RKO (cell line): ENCODE results near the gene DRG1.
"Not testable (repeated sequence)": the region's sequence is repeated elsewhere in the genome, so short reads cannot be mapped to it uniquely, and the experiment has no call there.

Experiments used
- DNase-seq: peaks from one replicate; pipeline ENCODE4 v3.0.0-alpha.2; 2016; ENCODE audit warnings: low spot score

The DRG1 gene, protein sequence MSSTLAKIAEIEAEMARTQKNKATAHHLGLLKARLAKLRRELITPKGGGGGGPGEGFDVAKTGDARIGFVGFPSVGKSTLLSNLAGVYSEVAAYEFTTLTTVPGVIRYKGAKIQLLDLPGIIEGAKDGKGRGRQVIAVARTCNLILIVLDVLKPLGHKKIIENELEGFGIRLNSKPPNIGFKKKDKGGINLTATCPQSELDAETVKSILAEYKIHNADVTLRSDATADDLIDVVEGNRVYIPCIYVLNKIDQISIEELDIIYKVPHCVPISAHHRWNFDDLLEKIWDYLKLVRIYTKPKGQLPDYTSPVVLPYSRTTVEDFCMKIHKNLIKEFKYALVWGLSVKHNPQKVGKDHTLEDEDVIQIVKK

DNA sequence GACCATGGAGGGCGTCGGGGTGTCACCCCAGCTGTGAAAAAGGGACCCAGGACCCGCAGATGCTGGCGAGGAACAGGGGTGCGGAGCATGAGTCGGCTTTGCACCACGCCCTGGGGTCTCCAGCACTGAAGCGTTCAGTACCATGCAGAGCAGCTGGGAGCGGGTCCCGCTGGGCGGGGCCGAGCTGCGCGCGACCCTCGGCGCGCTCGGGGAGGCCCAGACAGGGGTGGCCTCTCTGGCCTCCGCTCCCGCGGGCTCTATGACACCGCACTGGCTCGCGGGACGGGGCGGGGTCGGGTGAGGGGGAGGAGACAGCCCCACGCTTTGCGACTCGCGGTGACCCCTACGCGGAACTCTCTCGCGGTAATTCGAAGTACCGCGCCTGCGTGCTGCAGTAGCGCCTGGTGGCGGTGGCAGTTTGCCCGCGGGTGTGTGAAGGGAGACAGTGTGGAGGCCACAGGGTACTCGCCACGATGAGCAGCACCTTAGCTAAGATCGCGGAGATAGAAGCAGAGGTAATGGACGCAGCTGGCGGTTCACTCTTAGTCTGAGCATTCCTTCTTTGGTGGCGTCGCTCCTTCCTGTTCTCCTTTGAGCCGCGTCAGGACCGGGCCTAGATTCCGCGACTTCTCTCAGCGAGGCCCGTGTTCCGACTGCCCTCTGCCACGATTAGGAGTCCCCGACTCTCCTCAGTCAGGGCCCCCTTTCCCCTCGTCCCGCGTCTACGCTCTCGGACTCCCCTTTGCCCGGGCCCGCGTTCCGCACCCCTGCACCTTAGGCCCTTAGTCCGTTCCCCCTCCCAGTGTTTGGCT is at the start of gene DRG1:
Gene DRG1, plus strand, starts transcription at position 394 of the 812 bp plus-strand sequence. Its CDS starts 80 bp downstream, at position 474.
- DNase-seq = peak; percentile 96

DNA sequence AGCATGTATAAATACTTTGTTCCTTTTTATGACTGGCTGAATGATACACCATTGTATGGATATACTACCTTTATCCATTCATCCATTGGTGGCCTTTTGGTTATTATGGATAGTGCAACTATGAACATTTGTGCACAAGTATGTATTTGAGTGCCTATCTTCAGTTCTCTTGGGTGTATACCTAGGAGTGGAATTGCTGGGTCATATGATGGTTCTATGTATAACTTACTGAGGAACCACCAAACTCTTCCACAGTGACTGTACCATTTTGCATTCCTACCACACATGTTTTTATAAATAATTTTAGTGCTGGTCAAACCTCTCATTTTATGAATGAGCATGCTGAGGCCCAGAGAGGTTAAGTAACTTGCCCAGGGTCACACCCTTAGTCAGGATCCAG is 49.4 kb upstream of the DRG1 start:
- DNase-seq = no peak

DNA sequence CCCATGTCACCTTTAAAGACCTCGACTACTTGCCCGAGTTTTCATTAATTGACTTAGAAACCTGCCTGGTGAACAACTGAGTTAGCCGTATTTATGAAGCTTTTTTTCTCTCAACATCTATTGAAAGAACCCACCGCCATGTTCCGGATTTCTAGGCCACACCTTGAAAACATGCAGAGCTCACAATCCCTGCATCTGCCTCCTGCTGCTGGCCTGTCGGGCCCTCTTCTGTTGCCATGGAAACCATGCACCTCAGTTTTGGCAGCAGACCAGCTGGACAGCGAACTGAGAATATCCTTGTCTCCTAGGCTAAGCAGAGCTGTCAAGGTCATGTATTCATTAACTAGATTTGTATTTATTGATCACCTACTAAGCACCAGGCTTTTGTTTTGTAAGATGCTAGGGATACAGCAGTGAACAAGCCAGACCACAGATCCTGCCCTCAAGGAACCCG is 49.0 kb upstream of the DRG1 start:
- DNase-seq = peak; percentile 21

DNA sequence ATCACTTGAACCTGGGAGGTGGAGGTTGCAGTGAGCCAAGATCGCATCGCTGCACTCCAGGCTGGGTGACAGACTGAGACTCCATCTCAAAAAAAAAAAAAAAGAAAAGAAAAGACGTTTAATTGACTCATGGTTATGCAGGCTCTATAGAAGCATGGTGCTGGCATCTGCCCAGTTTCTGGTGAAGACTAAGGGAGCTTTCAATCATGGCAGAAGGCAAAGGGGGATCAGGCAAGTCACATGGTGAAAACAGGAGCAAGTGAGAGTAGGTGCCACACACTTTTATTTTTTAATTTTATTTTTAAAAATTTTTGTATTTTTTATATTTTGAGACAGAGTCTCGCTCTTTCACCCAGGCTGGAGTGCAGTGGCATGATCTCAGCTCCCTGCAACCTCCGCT is 44.9 kb upstream of the DRG1 start:
- DNase-seq = peak; percentile 36

DNA sequence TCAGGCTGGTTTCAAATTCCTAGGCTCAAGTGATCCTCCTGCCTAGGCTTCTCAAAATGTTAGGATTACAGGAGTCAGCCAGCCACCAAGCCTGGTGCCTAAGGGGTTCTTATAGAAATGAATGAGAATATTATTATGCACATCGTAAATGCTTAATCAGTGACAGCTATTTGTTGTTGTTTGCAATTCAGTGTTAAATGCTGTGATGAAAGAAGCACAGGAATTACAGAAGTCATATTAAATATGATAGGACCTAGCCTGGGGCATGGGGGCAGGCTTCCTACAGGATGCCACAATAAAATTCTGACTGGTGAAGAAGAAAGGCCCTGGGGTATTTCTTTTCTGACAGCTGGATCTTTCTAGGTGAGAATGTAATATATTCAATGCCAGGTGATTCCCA is 39.4 kb upstream of the DRG1 start:
- DNase-seq = no peak

DNA sequence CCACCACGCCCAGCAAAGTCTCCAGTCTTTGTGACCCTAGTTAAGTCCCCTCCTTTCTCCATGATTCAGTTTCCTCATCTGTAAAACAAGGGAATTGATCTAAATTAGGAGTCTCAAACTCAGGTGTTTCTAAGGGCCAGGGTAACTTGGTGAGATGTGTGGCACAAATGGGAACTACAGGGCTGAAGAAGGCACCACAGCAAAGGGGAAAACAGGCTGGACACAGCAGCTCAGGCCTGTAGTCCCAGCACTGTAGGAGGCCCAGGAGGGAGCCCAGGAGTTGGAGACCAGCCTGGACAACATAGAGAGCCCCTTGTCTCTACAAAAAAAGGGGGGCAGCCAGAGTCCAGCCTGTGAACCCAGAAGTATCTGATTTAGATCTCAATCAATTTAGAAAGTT is 37.7 kb upstream of the DRG1 start:
- no peak for DNase-seq

DNA sequence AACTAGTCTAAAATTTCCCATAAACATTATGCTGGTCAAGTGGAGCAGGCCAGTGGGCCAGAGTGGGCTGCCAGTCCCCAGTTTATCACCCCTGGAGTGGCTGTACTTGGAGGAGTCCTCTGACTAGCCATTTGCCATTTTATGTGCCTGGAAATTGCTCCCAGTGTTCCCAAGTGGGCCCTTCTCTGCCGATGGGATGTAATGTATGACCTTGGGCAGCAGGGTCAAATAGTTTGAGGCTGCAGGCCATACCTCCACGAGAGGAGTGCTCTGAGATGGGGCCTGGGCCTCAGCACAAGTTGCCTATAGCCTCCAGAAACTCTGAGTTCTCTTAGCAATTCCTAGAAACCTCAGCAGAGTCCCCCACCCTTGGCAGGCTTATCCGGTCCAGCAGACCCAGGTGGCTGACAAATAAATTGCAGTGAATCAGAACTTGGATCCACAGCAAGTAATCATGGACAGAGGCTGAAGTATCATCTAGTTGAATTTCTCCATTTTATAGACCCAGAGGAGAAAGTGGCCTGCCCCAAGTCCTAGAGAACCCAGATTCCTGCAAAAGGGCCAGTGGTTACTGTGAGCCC is 35.4 kb upstream of the DRG1 start:
- DNase-seq = no peak

DNA sequence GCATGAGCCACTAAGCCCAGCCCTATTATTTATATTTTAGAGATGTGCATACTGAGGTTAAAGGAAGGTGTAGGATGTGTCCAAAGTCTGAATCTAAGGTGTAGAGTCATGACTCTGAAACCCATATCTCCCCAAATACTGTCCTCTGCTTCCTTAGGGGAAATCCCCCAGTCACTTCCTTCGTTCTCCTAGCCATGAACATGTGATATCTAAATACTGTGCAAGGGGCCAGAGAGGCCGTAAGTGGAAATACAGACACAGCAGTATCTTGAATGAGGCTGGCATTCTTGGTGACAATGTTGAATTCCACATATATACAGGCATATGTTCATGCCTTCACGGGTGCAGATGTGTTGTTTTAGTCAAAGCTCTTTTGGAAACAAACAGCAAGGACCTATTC is 32.0 kb upstream of the DRG1 start:
- DNase-seq = no peak

DNA sequence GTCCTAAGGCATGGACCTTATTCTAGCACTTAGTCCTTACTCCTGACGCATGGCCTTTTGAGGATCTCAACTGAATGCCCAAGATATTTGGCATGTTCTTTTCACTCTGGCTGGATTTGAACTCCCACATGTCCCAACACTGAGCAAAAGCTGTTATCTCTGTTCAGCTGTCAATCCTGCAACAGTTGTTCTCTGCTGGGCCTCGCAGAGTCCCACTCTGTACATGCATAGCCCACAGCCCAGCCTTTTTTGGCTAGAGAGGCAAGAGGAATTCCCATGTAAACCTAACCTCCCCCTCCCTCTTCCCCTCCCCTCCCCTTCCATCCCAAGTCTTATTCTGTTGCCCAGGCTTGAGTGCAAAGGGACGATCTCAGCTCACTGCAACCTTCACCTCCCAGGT is 21.8 kb upstream of the DRG1 start:
- DNase-seq = no peak

DNA sequence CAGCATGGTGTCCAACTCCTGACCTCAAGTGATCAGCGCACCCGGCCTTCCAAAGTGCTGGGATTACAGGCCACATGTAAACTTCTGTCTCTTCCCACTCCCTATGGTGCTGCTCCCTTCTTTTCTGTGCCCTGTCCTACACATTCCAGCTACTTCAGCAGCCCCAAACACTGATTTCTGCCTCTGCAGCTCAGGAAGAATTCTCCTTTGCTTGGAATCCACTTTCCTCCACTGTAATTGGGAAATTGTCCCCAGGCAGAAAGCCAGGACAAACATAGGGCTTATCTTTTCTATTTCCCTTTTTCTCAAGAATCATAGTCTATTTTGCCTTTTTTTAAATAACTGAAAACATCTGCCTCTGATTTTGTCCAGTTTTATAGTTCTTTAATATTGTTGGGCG is 21.3 kb upstream of the DRG1 start:
- DNase-seq = no peak

DNA sequence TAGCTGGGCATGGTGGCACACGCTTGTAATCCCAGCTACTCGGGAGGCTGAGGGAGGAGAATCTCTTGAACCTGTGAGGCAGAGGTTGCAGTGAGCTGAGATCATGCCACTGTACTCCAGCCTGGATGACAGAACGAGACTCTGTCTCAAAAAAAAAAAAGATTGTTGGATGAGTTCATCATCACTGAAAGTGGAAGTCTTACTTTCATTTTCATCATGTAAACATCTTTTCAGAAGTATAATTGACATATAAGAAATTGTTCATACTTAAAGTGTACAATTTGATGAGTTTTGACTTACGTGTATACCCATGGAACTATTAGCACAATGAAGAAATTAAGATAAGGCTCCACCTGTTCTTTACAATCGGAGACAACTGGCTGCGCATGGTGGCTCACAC is 20.8 kb upstream of the DRG1 start:
- DNase-seq = not testable (repeated sequence)

DNA sequence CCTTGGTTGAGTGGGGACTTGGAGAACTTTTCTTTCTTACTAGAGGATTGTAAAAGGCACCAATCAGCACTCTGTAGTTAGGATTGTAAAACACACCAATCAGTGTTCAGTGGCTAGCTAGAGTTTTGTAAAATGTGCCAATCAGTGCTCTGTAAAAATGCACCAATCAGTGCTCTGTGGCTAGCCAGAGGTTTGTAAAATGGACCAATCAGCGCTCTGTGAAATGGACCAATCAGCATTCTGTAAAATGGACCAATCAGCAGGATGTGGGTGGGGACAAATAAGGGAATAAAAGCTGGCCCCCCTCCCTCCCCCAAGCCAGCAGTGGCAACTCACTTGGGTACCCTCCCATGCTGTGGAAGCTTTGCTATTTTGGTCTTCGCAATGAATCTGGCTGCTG is 5.5 kb upstream of the DRG1 start:
- DNase-seq = no peak

DNA sequence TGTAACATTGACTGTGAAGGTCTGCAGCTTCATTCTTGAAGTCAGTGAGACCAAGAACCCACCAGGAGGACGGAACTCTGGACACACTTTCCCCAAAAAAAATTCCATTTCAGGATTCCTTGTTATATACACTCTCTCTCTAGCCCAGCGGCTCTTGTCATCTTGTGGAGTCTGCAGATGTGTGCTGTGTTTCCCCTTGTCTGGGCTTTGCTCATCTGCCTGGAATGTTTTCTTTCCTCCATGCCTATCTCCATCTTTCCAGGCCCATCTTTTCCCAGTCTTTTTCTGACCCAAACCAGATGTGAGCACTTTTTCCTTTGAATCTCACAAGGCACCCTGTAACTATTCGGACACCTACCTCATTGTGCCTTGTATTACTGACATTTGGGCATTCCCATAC is 5.1 kb upstream of the DRG1 start:
- no peak for DNase-seq

DNA sequence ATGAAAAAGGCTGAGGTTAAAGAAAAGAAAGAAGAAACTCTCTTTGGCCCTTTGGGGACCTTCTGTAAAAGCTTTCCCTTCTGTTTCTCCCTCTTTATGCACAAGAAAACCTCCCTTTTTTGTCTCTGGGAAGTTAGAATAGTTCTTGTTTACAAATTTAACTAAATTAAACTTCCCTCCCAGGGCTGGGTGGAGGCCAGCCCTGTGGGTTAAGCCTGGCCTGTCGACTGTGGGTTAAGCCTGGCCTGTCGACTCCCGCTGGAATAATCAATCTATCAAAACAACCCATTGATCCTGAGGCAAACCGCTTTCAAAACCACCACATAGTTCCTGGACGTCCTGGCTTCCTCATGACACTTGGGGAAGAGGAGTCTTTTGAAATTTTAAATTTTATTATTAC is 1.2 kb upstream of the DRG1 start:
- no peak for DNase-seq

DNA sequence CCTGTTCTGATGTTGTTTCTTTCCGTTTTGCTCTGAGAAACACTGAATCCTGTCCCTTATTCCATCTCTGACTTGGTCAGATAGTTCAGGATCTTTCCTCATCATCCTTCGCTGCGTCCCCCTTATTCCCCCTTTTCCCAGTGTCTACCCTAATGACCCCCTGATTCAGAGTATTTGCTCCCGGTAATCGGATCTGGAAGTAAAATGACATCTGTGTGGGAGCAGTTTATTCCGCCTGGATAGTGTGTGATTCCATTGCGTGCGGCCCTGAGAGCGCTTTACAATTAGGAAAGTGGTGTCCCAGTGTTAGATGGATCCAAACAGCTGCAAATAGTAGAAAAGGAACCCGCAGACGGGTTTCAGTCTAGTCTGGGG is 606 bp downstream of the DRG1 start:
- DNase-seq = peak; percentile 56

DNA sequence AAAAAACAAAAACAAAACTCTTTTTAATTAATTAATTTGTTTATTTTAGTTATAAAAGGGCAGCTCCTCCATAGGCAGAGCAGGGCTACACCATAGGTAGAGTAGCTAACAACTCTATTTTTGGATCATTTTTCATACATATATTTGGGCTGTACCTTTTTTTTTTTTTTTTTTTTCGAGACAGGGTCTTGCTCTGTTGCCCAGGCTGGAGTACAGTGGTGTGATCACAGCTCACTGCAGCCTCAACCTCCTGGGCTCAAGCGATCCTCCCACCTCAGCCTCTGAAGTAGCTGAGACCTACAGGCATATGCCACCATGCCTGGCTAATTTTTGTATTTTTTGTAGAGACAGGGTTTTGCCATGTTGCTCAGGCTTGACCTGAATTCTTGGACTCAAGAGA is 2.9 kb downstream of the DRG1 start:
- not testable (repeated sequence) for DNase-seq

DNA sequence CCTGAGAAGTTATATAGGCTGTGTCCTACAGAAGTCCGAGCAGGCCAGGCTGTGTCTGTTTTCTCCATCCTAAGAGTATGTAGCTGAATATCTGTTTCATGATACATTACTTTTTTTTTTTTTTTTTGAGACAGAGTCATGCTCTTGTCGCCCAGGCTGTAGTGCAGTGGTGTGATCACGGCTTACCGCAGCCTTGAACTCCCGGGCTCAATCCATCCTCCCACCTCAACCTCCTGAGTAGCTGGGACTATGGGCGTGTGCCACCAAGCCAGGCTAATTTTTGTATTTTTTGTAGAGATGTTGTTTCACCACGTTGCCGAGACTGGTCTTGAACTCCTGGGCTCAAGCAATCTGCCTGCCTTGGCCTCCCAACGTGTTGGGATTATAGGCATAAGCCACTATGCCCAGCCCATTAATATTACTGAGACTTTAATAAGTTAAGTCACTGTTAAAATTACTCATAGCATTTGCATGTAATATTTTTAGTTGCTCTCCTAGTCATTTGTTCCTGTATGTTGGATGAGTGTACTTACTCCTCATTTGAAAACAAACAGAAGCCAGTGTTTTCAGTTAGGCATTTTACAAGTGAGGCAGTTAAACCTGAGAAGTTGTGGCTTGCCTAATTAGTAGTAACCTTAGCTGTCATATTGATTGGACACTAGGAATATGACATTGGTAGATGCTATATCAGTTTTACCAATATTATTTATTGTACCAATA is 26.1 kb downstream of the DRG1 start:
- peak; percentile 34 for DNase-seq

DNA sequence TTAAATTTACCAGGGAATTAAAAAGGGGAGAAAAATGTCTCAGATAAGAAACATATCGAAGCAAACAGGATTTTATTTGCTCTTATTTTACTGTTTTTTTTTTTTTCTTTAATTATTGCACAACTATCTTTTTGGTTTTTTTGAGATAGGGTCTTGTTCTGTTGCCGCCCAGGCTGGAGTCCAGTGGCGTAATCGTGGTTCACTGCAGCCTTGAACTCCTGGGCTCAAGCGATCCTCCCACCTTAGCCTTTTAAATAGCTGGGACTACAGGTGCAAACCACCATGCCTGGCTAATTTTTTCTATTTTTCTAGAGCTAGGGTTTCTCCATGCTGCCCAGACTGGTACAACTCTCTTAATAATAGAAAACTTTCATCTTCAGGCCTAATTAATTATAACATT is 32.5 kb downstream of the DRG1 start:
- DNase-seq = no peak

DNA sequence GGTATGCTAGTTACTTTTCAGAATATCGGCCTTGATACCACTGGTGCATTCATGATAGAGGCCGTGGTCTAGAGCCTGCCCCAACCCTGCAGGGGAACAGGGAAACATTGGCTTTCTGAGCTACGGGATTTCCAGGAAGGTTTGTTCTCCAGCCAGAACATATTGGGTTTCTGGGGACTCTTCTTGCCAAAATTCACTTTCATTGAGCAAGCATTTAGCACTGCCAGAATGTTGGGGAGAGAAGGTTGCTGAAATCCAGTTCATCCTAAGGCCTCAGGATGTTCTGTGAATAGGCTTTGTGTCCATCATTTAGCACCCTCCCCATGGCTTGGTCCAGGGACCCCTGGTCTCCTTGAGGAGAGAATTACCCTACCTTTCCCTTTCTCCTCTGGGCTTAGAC is 36.7 kb downstream of the DRG1 start:
- no peak for DNase-seq

DNA sequence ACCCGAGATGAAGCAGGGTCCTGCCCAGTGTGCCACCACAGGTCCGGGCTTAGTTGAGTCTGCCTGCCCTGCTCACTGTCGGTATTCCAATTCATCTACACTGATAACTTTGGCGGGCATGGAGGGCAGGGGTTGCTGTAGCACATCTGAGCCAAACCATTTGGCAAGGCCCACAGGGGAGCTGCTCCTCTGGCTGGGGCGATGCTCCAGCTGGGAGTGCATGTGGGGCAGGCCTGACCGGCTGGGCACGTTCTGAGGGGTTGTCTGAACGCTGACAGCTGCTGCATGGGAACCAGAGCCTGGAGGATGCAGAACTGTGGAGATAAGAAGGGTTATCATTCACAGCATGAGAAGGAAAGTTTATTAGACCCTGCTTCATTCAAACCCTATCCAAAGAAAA is 40.4 kb downstream of the DRG1 start:
- DNase-seq = no peak

DNA sequence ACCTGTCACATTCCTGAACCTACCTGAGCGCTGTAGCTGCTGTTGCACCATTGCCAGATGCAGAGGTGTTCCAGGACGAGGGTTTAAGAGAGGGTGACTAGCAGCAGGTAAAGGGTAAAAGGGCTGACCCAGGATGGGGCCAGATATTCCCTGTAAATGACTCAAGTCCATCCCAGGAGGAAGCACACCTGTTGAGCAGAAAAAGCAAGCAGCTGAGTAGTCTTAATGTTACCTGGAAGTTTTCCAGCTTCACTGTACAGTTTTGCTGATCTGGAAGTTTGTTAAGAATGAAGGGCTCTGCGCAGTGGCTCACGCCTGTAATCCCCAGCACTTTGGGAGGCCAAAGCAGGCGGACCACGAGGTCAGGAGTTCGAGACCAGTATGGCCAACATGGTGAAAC is 41.3 kb downstream of the DRG1 start:
- DNase-seq = no peak

DNA sequence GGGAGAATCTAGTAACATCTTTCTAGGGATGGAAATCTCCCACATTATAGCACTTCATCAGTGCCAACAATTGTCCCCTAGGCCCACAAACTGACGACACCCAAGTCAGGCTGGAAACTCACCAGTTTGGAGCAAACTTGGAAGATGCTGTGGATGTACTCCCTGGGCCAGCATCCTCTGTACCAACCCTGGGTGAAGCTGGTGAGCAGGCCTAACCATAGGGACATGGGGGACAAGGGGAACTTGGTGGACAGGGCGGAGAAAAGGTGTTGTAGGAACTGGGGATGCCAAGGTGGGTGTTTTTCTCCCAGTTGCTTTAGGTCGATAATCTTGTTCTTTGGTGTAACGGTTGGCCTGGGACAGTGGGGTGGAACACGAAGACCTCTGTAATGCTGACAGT is 42.2 kb downstream of the DRG1 start:
- no peak for DNase-seq
